PC-9 (cell line): ENCODE measurements around the gene XRCC5. TPM values are rescaled to one million over a fixed set of nuclear protein-coding genes. Genes with fewer than 3 reads are reported as not detected.

Experiments
- BruUV-seq: library from RNA; stranded (reverse); fragments of 400-500 nt; replicated peaks from 2 replicates; lab custom pipeline; 2021; lab: Mats Ljungman, UMichigan
- CTCF ChIA-PET: fragments of 300-600 bp; sonication (Branson Sonifier 250); formaldehyde crosslinking; loops from one replicate; lab custom pipeline; 2022; ENCODE audit warnings: antibody characterized with exemption; lab: Charles Lee
- POLR2A ChIA-PET: fragments of 300-600 bp; sonication (Branson Sonifier 250); formaldehyde crosslinking; loops from one replicate; lab custom pipeline; 2022; ENCODE audit warnings: antibody characterized with exemption; ENCODE audit not compliant: unreplicated experiment; lab: Charles Lee
- DNase-seq, 2 experiments: peaks; one replicate each; pipeline versions ENCODE4 v3.0.0 to v3.0.0-alpha.2; 2015 to 2022; ENCODE audit warnings: mixed read lengths in 1 of 2
- H2AFZ ChIP-seq: fragments of 200-600 bp; sonication (generic); 2 replicates; pipeline ENCODE4 v1.8.1; 2017; ENCODE audit warnings: antibody characterized with exemption
- H3F3A ChIP-seq: fragments of 200-600 bp; sonication (generic); 2 replicates; pipeline ENCODE4 v1.8.1; 2017; ENCODE audit warnings: antibody characterized with exemption, mild to moderate bottlenecking, low read depth; ENCODE audit not compliant: insufficient read depth
- H3K27ac ChIP-seq: fragments of 200-600 bp; sonication (generic); 2 replicates; pipeline ENCODE4 v1.6.1; 2016; ENCODE audit warnings: mixed run types
- H3K27me3 ChIP-seq: fragments of 200-600 bp; sonication (generic); 2 replicates; pipeline ENCODE4 v1.6.1; 2016; ENCODE audit warnings: low read depth, mixed run types; ENCODE audit not compliant: insufficient read depth
- H3K36me3 ChIP-seq: fragments of 200-600 bp; sonication (generic); 2 replicates; pipeline ENCODE4 v1.6.1; 2016; ENCODE audit warnings: low read depth, mixed run types
- H3K4me1 ChIP-seq: fragments of 200-600 bp; sonication (generic); replicated peaks from 2 replicates; pipeline ENCODE4 v1.6.1; 2016; ENCODE audit warnings: mixed run types; ENCODE audit not compliant: insufficient read depth
- H3K4me2 ChIP-seq: fragments of 200-600 bp; sonication (generic); 2 replicates; pipeline ENCODE4 v1.6.1; 2017; ENCODE audit warnings: mixed run types
- H3K4me3 ChIP-seq: fragments of 200-600 bp; sonication (generic); 2 replicates; pipeline ENCODE4 v1.6.1; 2016; ENCODE audit warnings: mixed run types
- H3K79me2 ChIP-seq: fragments of 200-600 bp; sonication (generic); 2 replicates; pipeline ENCODE4 v1.6.1; 2017; ENCODE audit warnings: low read depth, mixed run types
- H3K9me2 ChIP-seq: fragments of 200-600 bp; sonication (generic); 2 replicates; pipeline ENCODE4 v1.8.1; 2017; ENCODE audit warnings: mild to moderate bottlenecking; ENCODE audit not compliant: insufficient read depth
- H3K9me3 ChIP-seq: fragments of 200-600 bp; sonication (generic); 2 replicates; pipeline ENCODE4 v1.8.1; 2016; ENCODE audit warnings: low read depth; ENCODE audit not compliant: insufficient read depth
- H4K20me1 ChIP-seq: fragments of 200-600 bp; sonication (generic); 2 replicates; pipeline ENCODE4 v1.8.1; 2017; ENCODE audit not compliant: insufficient read depth
- EZH2 ChIP-seq: fragments of 200-600 bp; sonication (generic); IDR thresholded peaks from 2 replicates; pipeline ENCODE4 v1.8.0; 2017; ENCODE audit warnings: antibody characterized with exemption, low read depth
- intact Hi-C: fragments of 100-400 bp; cut with micrococcal nuclease; formaldehyde crosslinking; loops from one replicate; pipeline ENCODE4 v1.10.0; 2022; ENCODE audit not compliant: unreplicated experiment
- total RNA-seq: library from RNA; stranded (reverse); gene quantifications from 2 replicates; pipeline ENCODE4 v1.2.3, GENCODE V29; 2021
- TF ChIP-seq, protein P1 (sequence below): fragments of 200-600 bp; sonication (generic); conservative IDR thresholded peaks from 2 replicates; pipeline ENCODE4 v1.6.1; 2017; ENCODE audit warnings: mixed run types, antibody characterized with exemption, mild to moderate bottlenecking, moderate library complexity

Gene XRCC5
- total RNA-seq, 1 experiment from 2014 or later: 275 TPM

DNA sequence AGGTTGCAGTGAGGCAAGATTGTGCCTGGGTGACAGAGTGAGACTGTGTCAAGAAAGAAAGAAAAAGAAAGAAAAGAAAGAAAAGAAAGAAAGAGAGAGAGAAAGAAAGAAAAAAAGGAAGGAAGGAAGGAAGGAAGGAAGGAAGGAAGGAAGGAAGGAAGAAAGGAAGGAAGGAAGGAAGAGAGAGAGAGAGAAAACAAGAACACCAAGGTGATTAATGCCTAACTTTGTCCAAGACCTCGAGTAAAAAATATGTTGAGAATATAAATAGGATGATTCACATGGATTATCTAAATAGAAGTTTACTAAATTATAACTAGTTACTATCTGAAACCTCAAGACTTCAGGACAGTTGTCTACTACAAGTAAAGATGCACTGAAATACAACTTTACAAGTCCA is 34.8 kb upstream of the XRCC5 start:
- POLR2A ChIA-PET: no interaction called here
- TF ChIP-seq, protein P1, sequence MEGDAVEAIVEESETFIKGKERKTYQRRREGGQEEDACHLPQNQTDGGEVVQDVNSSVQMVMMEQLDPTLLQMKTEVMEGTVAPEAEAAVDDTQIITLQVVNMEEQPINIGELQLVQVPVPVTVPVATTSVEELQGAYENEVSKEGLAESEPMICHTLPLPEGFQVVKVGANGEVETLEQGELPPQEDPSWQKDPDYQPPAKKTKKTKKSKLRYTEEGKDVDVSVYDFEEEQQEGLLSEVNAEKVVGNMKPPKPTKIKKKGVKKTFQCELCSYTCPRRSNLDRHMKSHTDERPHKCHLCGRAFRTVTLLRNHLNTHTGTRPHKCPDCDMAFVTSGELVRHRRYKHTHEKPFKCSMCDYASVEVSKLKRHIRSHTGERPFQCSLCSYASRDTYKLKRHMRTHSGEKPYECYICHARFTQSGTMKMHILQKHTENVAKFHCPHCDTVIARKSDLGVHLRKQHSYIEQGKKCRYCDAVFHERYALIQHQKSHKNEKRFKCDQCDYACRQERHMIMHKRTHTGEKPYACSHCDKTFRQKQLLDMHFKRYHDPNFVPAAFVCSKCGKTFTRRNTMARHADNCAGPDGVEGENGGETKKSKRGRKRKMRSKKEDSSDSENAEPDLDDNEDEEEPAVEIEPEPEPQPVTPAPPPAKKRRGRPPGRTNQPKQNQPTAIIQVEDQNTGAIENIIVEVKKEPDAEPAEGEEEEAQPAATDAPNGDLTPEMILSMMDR: no peak
- TF ChIP-seq EZH2: no peak
- no peak for DNase-seq
- Histone ChIP-seq H2AFZ (no peak overlapping the region), H3K27me3 (no peaks in the 10 kb centered on the region), H3K36me3 (no peaks in the 10 kb centered on the region), H3K4me2 (no peak overlapping the region), H3K4me3 (no peak overlapping the region), H3K4me1 (peaks cover 5% of the 10 kb centered on the region), H4K20me1 (no peaks in the 10 kb centered on the region), H3K79me2 (no peaks in the 10 kb centered on the region), H3K9me2 (no peaks in the 10 kb centered on the region), H3K27ac (no peak overlapping the region), H3F3A (no peaks in the 10 kb centered on the region; the same call in 1 of the 2 replicates), H3K9me3 (no peaks in the 10 kb centered on the region)
- BruUV-seq: no TSS peak
- intact Hi-C loops: no loop called here
- CTCF ChIA-PET: no interaction called here

GRCh38 chr2:216074794-216075193 is 34.4 kb upstream of the XRCC5 start:
- no peaks in the 10 kb centered on the region for H3K36me3 ChIP-seq
- no peaks in the 10 kb centered on the region for H3K9me3 ChIP-seq
- intact Hi-C loops: no loop called here
- no peaks in the 10 kb centered on the region; the same call in 1 of the 2 replicates for H3F3A ChIP-seq
- H2AFZ ChIP-seq: no peak overlapping the region
- CTCF ChIA-PET: no interaction called here
- H3K27me3 ChIP-seq: no peaks in the 10 kb centered on the region
- H3K79me2 ChIP-seq: no peaks in the 10 kb centered on the region
- H3K27ac ChIP-seq: no peak overlapping the region
- H4K20me1 ChIP-seq: no peaks in the 10 kb centered on the region
- DNase-seq: no peak
- H3K4me2 ChIP-seq: no peak overlapping the region
- no peaks in the 10 kb centered on the region for H3K9me2 ChIP-seq
- POLR2A ChIA-PET: no interaction called here
- no TSS peak for BruUV-seq
- peaks cover 5% of the 10 kb centered on the region for H3K4me1 ChIP-seq
- no peak overlapping the region for H3K4me3 ChIP-seq
- TF ChIP-seq, protein P1: no peak
- TF ChIP-seq EZH2: no peak

GRCh38 chr2:216075510-216076485 is 33.4 kb upstream of the XRCC5 start:
- H3K79me2 ChIP-seq: no peaks in the 10 kb centered on the region
- ChIA-PET POLR2A (no interaction called here), CTCF (no interaction called here)
- no peak overlapping the region for H2AFZ ChIP-seq
- H3K4me2 ChIP-seq: no peak overlapping the region
- intact Hi-C loops: no loop called here
- no peak overlapping the region for H3K4me3 ChIP-seq
- TF ChIP-seq, protein P1: no peak
- TF ChIP-seq EZH2: no peak
- no TSS peak for BruUV-seq
- no peak for DNase-seq
- no peak overlapping the region for H3K27ac ChIP-seq
- H3K4me1 ChIP-seq: peaks cover 11% of the 10 kb centered on the region
- no peaks in the 10 kb centered on the region for H4K20me1 ChIP-seq
- no peaks in the 10 kb centered on the region; the same call in 1 of the 2 replicates for H3F3A ChIP-seq
- H3K27me3 ChIP-seq: no peaks in the 10 kb centered on the region
- H3K9me2 ChIP-seq: no peaks in the 10 kb centered on the region
- H3K36me3 ChIP-seq: no peaks in the 10 kb centered on the region
- H3K9me3 ChIP-seq: no peaks in the 10 kb centered on the region
